ENCODE data around the gene KAT5. TPM values are rescaled to one million over a fixed set of nuclear protein-coding genes. Genes with fewer than 3 reads are reported as not detected.
"Not testable (repeated sequence)": the region's sequence is repeated elsewhere in the genome, so short reads cannot be mapped to it uniquely, and the experiment has no call there.

The KAT5 gene
- total RNA-seq, 6 donors from 2014 or later, result 44.0 to 102 (median 88.4) TPM

DNA sequence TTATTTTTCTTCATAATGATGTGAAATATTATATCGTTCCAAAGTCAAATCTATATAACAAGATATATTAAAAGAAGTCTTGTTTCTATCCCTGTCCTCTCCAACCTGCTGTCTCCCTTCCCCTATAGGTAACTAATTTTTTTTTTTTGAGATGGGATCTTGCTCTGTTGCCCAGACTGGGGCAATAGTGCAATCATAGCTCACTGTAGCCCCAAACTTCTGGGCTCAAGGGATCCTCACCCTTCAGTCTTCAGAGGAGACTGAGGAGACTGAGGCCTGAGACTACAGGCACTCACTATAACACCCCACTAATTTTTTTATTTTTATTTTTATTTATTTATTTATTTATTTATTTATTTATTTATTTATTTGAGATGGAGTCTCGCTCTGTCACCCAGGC, 39.1 kb upstream of the KAT5 start:
- WGBS, 2 donors, result 94 to 98% methylated on average over 2 of the region's 2 CpGs
- ATAC-seq (ENCODE audit: low FRiP score in 2 of 2) (no peak), DNase-seq (no peak)
- Histone ChIP-seq H3K4me1 (no peaks in the 10 kb centered on the region), H3K27ac (no peak overlapping the region), H3K36me3 (no peaks in the 10 kb centered on the region), H3K27me3 (no peaks in the 10 kb centered on the region), H3K9me3 (no peaks in the 10 kb centered on the region), H3K4me3 (no peak overlapping the region)
- TF ChIP-seq EP300 (IDR thresholded peaks at IDR 0.05) (no peak), POLR2AphosphoS5 (IDR thresholded peaks at IDR 0.05) (no peak)
- TF ChIP-seq, protein P1, sequence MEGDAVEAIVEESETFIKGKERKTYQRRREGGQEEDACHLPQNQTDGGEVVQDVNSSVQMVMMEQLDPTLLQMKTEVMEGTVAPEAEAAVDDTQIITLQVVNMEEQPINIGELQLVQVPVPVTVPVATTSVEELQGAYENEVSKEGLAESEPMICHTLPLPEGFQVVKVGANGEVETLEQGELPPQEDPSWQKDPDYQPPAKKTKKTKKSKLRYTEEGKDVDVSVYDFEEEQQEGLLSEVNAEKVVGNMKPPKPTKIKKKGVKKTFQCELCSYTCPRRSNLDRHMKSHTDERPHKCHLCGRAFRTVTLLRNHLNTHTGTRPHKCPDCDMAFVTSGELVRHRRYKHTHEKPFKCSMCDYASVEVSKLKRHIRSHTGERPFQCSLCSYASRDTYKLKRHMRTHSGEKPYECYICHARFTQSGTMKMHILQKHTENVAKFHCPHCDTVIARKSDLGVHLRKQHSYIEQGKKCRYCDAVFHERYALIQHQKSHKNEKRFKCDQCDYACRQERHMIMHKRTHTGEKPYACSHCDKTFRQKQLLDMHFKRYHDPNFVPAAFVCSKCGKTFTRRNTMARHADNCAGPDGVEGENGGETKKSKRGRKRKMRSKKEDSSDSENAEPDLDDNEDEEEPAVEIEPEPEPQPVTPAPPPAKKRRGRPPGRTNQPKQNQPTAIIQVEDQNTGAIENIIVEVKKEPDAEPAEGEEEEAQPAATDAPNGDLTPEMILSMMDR (IDR thresholded peaks at IDR 0.05), result no peak

DNA sequence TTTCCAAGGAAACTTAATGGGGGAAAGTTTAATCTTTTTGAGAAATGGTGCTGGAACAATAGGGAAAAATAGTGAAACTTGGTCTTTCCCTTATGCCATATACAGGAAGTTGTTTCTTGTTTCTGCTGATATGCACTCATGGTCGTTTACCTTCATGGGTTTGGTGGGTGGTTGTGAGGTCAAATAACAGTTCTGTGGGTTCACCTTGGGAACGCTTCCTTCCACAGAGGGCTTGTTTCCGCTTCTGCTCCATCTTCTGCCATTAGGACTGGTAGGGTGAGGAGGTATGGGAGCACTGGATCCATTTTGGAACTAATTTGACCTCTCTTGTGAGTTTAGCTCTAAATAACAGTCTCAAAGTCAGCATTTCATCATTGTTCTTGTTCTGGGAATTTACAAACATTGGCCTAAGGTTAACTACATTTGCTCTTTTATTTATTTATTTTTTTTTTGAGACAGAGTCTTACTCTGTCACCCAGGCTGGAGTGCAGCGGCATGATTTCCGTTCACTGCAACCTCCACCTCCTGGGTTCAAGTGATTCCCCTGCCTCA, 31.8 kb upstream of the KAT5 start:
- no peak for DNase-seq
- Histone ChIP-seq H3K27ac (no peak overlapping the region), H3K36me3 (no peaks in the 10 kb centered on the region), H3K9me3 (no peaks in the 10 kb centered on the region), H3K27me3 (no peaks in the 10 kb centered on the region), H3K4me1 (no peaks in the 10 kb centered on the region), H3K4me3 (no peak overlapping the region)
- no peak for ATAC-seq (ENCODE audit: low FRiP score in 2 of 2)
- no peak for TF ChIP-seq POLR2AphosphoS5 (IDR thresholded peaks at IDR 0.05)
- TF ChIP-seq POLR2A (IDR thresholded peaks at IDR 0.05), result no peak
- TF ChIP-seq EP300 (IDR thresholded peaks at IDR 0.05), result no peak
- TF ChIP-seq, protein P1 (IDR thresholded peaks at IDR 0.05), result no peak
- WGBS, 2 donors, result 75 to 80% methylated on average over 5 of the region's 5 CpGs

DNA sequence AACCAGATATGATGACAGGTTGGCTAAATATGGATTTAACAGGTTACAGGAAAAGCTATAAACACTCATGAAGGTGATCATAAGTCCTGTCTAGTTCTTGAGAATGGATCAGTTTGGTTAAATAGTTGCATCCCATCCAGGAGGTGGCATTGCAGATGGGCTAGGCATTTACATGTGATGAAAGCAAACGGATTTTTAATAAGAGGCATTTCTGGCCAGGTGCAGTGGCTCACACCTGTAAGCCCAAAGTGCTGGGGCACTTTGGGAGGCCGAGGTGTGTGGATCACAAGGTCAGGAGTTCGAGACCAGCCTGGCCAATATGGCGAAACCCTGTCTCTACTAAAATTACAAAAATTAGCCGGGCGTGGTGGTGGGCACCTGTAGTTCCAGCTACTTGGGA, 28.6 kb upstream of the KAT5 start:
- 78 to 84% methylated on average over 6 of the region's 6 CpGs for WGBS, 2 donors
- not testable (repeated sequence) for H3K9me3 ChIP-seq; H3K27me3 ChIP-seq; H3K4me1 ChIP-seq; H3K36me3 ChIP-seq; H3K4me3 ChIP-seq; DNase-seq; ATAC-seq (ENCODE audit: low FRiP score in 2 of 2); H3K27ac ChIP-seq

DNA sequence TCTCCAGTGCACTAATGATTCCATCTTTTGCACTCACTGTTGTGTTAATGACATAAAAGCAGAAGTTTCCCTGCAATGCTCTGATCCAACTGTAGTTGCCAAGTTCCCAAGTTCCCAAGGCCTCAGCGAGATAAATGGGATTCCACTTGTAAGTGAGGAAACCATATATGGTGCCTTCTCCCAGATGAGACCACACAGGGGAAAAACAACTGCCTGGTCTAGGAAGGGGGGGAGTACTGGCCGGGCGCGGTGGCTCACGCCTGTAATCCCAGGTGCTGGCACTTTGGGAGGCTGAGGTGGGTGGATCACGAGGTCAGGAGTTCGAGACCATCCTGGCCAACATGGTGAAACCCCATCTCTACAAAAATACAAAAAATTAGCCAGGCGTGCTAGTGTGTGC, 26.1 kb upstream of the KAT5 start:
- H3K36me3 ChIP-seq, result no peaks in the 10 kb centered on the region
- no peak for DNase-seq

DNA sequence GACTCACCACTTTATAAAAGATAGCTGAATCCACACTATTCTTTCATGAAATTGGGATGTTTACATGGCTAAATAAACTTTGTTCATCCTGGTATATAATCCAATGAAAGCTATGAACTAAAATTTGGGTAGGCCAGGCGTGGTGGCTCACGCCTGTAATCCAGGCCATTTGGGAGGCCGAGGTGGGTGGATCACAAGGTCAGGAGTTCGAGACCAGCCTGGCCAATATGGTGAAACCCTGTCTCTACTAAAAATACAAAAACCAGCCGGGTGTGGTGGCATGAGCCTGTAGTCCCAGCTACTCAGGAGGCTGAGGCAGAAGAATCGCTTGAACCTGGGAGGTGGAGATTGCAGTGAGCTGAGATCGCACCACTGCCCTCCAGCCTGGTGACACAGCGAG, 20.2 kb upstream of the KAT5 start:
- not testable (repeated sequence) for H3K4me3 ChIP-seq; ATAC-seq (ENCODE audit: low FRiP score in 2 of 2); H3K9me3 ChIP-seq; DNase-seq; H3K36me3 ChIP-seq; H3K27ac ChIP-seq; H3K27me3 ChIP-seq
- peaks cover 0 to 12% (median 10%) of the 10 kb centered on the region in 4 donors for H3K4me1 ChIP-seq
- WGBS, 2 donors, result 89 to 96% methylated on average over 8 of the region's 8 CpGs

More for the DNA sequence above, 26.1 kb upstream of the KAT5 start:
- 83 to 86% methylated on average over 7 to 8 of the region's 8 CpGs for WGBS, 2 donors
- Histone ChIP-seq H3K27ac (no peak overlapping the region), H3K27me3 (no peaks in the 10 kb centered on the region), H3K4me3 (no peak overlapping the region), H3K9me3 (no peaks in the 10 kb centered on the region), H3K4me1 (no peaks in the 10 kb centered on the region)
- TF ChIP-seq POLR2AphosphoS5 (IDR thresholded peaks at IDR 0.05) (no peak), EP300 (IDR thresholded peaks at IDR 0.05) (no peak), POLR2A (IDR thresholded peaks at IDR 0.05) (no peak)
- TF ChIP-seq, protein P1 (IDR thresholded peaks at IDR 0.05), result no peak
- no peak for ATAC-seq (ENCODE audit: low FRiP score in 2 of 2)

DNA sequence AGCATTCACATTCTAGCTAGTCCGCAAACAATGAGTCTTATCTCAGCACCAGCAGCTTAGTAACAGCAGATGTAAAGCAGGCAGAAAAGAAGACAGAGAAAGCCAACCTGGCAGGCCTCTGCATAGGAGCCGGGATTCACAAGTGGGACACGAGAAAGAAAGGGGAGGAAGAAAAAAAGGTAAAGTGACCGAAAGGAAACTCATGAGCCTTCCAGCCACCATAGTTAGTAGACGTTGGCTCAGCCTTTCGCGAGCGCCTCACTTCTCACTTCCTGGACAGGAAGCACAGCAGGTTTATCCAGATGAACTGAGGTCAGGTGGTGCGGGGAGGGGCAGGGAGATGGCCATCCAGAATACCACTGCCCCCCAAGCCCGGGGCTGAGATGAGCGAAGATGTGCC, 19.7 kb upstream of the KAT5 start:
- Histone ChIP-seq H3K27ac (no peak overlapping the region), H3K4me3 (no peak overlapping the region), H3K4me1 (peaks cover 0 to 12% (median 10%) of the 10 kb centered on the region in 4 donors), H3K27me3 (no peaks in the 10 kb centered on the region), H3K9me3 (no peaks in the 10 kb centered on the region), H3K36me3 (no peaks in the 10 kb centered on the region)
- ATAC-seq (ENCODE audit: low FRiP score in 2 of 2), result no peak
- TF ChIP-seq, protein P1 (IDR thresholded peaks at IDR 0.05), result no peak
- no peak for TF ChIP-seq POLR2A (IDR thresholded peaks at IDR 0.05)
- TF ChIP-seq POLR2AphosphoS5 (IDR thresholded peaks at IDR 0.05), result no peak
- TF ChIP-seq EP300 (IDR thresholded peaks at IDR 0.05), result no peak
- 61 to 67% methylated on average over 11 of the region's 11 CpGs for WGBS, 2 donors
- no peak for DNase-seq
